Tibial nerve (tissue), 4 donors: Measurements from ENCODE around the gene LYRM9. TPM values are rescaled to one million over a fixed set of nuclear protein-coding genes. Genes with fewer than 3 reads are reported as not detected.

Experiments
- DNase-seq, 2 donors: peaks; one replicate each; pipeline ENCODE4 v3.0.0-alpha.2; 2019; ENCODE audit warnings: low spot score in 2 of 2
- H3K27ac ChIP-seq, 4 donors: fragments of 200-600 bp; sonication (generic) in 3 of 4; one replicate each; pipeline ENCODE4 v1.5.1; 2017 to 2019; ENCODE audit warnings: mild to moderate bottlenecking in 1 of 4
- H3K27me3 ChIP-seq, 2 donors: fragments of 200-600 bp; sonication (generic) in 1 of 2; one replicate each; pipeline versions ENCODE4 v1.5.1 to v1.6.0; 2017 to 2019
- H3K36me3 ChIP-seq, 3 donors: fragments of 200-600 bp; sonication (generic); one replicate each; pipeline ENCODE4 v1.5.1; 2018 to 2019
- H3K4me1 ChIP-seq, 4 donors: fragments of 200-600 bp; sonication (generic) in 3 of 4; one replicate each; pipeline ENCODE4 v1.5.1; 2017 to 2019
- H3K4me3 ChIP-seq, 4 donors: fragments of 200-600 bp; sonication (generic) in 3 of 4; one replicate each; pipeline ENCODE4 v1.5.1; 2017 to 2019; ENCODE audit warnings: mild to moderate bottlenecking in 1 of 4, moderate library complexity in 1 of 4
- H3K9me3 ChIP-seq, 4 donors: fragments of 200-600 bp; sonication (generic) in 3 of 4; one replicate each; pipeline ENCODE4 v1.5.1; 2017 to 2019
- EP300 ChIP-seq, 2 donors: sonication (generic); formaldehyde crosslinking; IDR thresholded peaks; one replicate each; pipeline ENCODE4 v1.6.1; 2017; ENCODE audit warnings: antibody characterized with exemption in 2 of 2, mild to moderate bottlenecking in 1 of 2
- POLR2A ChIP-seq, 2 donors: fragments of 450-650 bp; IDR thresholded peaks; one replicate each; pipeline ENCODE4 v1.6.1; 2017; ENCODE audit warnings: antibody characterized with exemption in 2 of 2, mild to moderate bottlenecking in 2 of 2, moderate library complexity in 2 of 2
- WGBS, 2 donors: methylation state at CpG; one replicate each; pipeline ENCODE4 v1.1.5; 2018; 5-methylcytosine and 5-hydroxymethylcytosine counted together
- total RNA-seq, 4 donors: library from RNA; depleted of rRNA; stranded (reverse); fragments of >200 nt; gene quantifications; one replicate each; pipeline ENCODE4 v1.1.0, GENCODE V29; 2016
- TF ChIP-seq, protein P1 (sequence below), 5 experiments: fragments of 200-600 bp in 3 of 5; fragments of 450-650 bp in 2 of 5; sonication (generic) in 3 of 5; IDR thresholded peaks; one replicate each; pipeline ENCODE4 v1.5.1; 2016 to 2019; ENCODE audit warnings: antibody characterized with exemption in 5 of 5, mild to moderate bottlenecking in 3 of 5, moderate library complexity in 2 of 5

LYRM9 gene
- total RNA-seq, 4 donors from 2014 or later: 34.1 to 49.6 (median 37.7) TPM

DNA sequence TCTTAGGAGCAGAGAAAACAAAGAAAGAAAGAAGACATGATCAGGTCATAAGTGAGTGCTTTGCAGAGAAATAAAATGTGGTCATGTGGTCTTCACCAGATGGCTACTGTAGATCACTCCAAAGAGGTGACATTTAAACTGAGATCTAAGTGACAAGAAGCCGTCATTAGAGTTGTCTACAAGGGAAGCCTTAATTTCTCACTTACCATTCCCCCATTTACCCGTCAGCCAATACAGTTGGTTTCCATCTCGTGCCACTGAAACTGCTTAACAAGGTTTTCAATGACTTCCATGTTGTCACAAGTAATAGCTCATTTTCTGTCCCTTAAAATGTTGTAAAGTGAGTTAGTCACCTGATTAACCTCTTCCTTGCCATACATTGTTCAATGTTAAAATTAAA, 6.4 kb upstream of the LYRM9 start:
- WGBS, 2 donors: 71 to 81% methylated on average over 3 of the region's 3 CpGs
- Histone ChIP-seq H3K27ac (no peak overlapping the region), H3K27me3 (no peaks in the 10 kb centered on the region), H3K4me1 (peaks cover 0 to 5% (median 0%) of the 10 kb centered on the region in 4 donors), H3K4me3 (no peak overlapping the region), H3K9me3 (no peaks in the 10 kb centered on the region), H3K36me3 (no peaks in the 10 kb centered on the region)
- TF ChIP-seq, protein P1, sequence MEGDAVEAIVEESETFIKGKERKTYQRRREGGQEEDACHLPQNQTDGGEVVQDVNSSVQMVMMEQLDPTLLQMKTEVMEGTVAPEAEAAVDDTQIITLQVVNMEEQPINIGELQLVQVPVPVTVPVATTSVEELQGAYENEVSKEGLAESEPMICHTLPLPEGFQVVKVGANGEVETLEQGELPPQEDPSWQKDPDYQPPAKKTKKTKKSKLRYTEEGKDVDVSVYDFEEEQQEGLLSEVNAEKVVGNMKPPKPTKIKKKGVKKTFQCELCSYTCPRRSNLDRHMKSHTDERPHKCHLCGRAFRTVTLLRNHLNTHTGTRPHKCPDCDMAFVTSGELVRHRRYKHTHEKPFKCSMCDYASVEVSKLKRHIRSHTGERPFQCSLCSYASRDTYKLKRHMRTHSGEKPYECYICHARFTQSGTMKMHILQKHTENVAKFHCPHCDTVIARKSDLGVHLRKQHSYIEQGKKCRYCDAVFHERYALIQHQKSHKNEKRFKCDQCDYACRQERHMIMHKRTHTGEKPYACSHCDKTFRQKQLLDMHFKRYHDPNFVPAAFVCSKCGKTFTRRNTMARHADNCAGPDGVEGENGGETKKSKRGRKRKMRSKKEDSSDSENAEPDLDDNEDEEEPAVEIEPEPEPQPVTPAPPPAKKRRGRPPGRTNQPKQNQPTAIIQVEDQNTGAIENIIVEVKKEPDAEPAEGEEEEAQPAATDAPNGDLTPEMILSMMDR (IDR thresholded peaks at IDR 0.05): no peak
- TF ChIP-seq EP300 (IDR thresholded peaks at IDR 0.05) (no peak), POLR2A (IDR thresholded peaks at IDR 0.05) (no peak)
- DNase-seq: no peak

DNA sequence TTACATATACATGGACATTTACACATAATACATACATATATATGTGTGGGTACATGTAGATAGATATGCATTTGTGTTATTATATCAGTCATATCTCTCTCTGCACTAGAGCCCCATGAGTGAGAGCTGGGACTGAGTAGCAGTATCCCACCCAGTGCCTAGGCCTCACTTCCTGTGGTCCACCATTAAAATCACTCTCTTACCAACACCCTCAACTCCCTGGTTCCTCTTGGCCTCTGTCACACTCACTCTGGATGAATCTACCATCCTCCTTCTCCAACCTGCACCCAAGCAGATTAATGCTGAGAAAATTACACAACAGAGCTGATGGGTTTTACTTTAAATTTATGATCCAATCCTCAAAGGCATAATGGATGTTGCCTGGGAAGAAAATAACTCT, 4.9 kb upstream of the LYRM9 start:
- H3K27me3 ChIP-seq: no peaks in the 10 kb centered on the region
- DNase-seq: no peak
- H3K9me3 ChIP-seq: no peaks in the 10 kb centered on the region
- no peaks in the 10 kb centered on the region for H3K36me3 ChIP-seq
- peaks cover 0 to 18% (median 0%) of the 10 kb centered on the region in 4 donors for H3K4me1 ChIP-seq
- no peak overlapping the region for H3K27ac ChIP-seq
- H3K4me3 ChIP-seq: no peak overlapping the region
- no peak for TF ChIP-seq EP300 (IDR thresholded peaks at IDR 0.05)
- no peak for TF ChIP-seq POLR2A (IDR thresholded peaks at IDR 0.05)
- TF ChIP-seq, protein P1 (IDR thresholded peaks at IDR 0.05): no peak

DNA sequence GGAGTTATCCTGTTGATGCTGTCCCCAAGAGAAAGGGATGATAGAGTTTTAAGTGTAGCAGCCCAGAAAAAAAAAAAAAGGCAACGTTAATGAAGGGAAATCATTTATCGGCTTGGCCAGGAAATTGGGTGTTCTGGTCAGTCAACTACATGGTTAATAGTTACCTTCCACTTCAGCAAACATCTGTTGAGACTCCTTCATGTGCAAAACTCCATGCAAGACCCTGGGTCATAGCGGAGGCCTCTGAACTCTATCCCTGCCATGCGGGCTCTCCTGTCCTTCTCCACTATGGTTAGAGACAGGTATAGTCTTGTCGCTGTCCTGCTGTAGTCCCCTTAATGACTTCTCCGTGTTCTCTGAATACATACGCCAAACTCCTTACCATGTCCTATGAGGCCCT, 3.5 kb upstream of the LYRM9 start:
- no peak overlapping the region for H3K27ac ChIP-seq
- no peaks in the 10 kb centered on the region for H3K36me3 ChIP-seq
- DNase-seq: no peak
- no peaks in the 10 kb centered on the region for H3K27me3 ChIP-seq
- no peaks in the 10 kb centered on the region for H3K9me3 ChIP-seq
- WGBS, 2 donors: 80 to 83% methylated on average over 7 of the region's 7 CpGs
- H3K4me1 ChIP-seq: peaks cover 0 to 27% (median 3%) of the 10 kb centered on the region in 4 donors
- H3K4me3 ChIP-seq: no peak overlapping the region
- no peak for TF ChIP-seq EP300 (IDR thresholded peaks at IDR 0.05)

DNA sequence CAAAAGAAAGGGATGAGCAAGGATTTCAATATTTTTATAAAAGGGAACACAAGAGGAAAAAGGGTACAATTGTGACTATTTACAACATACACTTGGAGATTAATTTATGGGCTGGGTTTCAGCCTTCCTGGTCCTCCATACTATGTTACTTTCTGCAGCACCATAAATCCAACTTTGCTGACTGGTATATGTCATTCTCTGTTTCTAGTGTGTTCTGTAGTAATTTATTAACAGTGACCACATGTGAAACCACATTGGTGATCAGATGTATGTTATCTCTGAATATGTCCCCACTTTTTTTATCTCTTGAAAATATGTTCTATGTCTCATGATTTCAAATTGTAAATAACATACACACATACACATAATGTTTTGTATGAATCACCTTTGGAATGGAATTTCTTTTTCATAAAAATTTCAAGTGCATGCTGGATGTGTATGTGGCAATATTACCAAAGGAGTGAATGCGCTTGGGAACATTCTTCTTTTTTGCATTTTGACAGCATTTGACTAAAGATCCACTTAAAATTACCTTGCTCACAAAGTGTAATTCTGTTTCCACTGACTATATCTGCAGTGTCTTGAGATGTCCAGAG, 2.9 kb upstream of the LYRM9 start:
- H3K27me3 ChIP-seq: no peaks in the 10 kb centered on the region
- peaks cover 0 to 32% (median 3%) of the 10 kb centered on the region in 4 donors for H3K4me1 ChIP-seq
- H3K9me3 ChIP-seq: no peaks in the 10 kb centered on the region
- H3K36me3 ChIP-seq: no peaks in the 10 kb centered on the region
- no peak for TF ChIP-seq EP300 (IDR thresholded peaks at IDR 0.05)
- TF ChIP-seq, protein P1 (IDR thresholded peaks at IDR 0.05): no peak
- TF ChIP-seq POLR2A (IDR thresholded peaks at IDR 0.05): no peak
- H3K27ac ChIP-seq: no peak overlapping the region
- no peak overlapping the region for H3K4me3 ChIP-seq
- 97 to 100% methylated on average over 1 of the region's 1 CpG for WGBS, 2 donors
- no peak for DNase-seq

DNA sequence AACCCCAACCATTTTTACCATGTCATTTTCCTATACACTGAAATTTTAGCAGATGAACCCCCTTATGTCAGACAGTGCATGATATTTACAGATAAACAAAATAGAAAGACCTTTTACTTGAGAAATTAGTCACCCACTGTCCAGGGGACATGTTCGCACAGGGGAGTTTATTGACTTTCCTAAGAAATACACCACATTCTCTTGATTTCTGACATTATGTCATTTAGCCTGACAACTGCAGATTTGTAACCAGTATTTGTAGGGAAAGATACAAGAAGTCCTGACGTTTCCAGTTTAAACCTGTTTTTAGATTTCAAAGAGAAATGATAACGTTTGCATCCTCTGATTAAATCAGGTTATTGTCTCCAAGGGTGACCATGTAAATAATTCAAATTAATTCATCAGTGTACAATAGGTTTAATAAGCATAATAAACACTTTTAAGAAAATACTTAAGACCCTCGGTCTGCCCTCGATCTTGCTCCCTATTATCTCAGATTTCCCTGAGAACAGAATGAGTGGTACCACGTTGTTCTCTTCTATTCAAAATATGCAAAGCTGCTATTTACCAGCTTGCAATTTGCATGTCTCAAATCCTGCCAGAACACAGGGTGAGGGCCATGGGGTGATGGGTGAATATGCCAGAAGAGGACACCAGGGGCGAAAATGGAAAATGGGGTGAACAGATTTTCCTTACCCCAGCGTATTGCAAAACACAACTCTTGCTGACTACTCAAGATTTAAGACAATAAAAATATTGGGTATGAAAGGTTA, 2.1 kb upstream of the LYRM9 start:
- 31 to 34% methylated on average over 8 of the region's 8 CpGs for WGBS, 2 donors
- Histone ChIP-seq H3K4me1 (peaks cover 0 to 40% (median 3%) of the 10 kb centered on the region in 4 donors), H3K9me3 (no peaks in the 10 kb centered on the region)

More for the DNA sequence above, 2.1 kb upstream of the LYRM9 start:
- Histone ChIP-seq H3K4me3 (no peak overlapping the region), H3K36me3 (no peaks in the 10 kb centered on the region), H3K27ac (peak overlapping the region in 1 of 4 donors; percentile 11), H3K27me3 (no peaks in the 10 kb centered on the region)
- TF ChIP-seq, protein P1 (IDR thresholded peaks at IDR 0.05): no peak
- TF ChIP-seq EP300 (IDR thresholded peaks at IDR 0.05) (no peak), POLR2A (IDR thresholded peaks at IDR 0.05) (no peak)
- no peak for DNase-seq
